ENCODE results near the gene TENM3. TPM values are rescaled to one million over a fixed set of nuclear protein-coding genes. Genes with fewer than 3 reads are reported as not detected.

Gene TENM3
- total and polyA plus RNA-seq, 10 of the 15 experiments (the other 5 are each of a cell fraction or from before 2014, with no cell fraction given) = 0.01 to 1.7 (median 0.08) TPM; not detected in 2

DNA sequence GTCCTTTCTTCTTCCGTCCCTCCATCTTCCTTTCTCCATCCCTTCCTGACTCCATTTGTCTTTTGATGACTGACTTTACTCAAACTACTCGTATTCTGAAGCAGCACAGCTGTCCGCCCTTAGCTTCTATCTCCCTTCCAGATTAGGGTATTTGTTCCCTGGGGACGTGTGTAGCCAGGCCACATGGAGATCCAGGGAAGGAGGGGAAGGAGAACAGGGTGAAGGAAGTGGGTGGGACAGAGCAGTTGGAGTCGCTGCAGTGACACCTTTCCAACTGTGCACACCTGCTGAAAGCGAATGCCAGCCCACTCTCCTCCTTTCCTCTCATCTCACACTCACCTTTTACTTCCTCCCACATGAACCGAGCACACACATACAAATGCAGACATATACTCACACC lies 350.2 kb downstream of the TENM3 start:
- ATAC-seq (no peak), FAIRE-seq (no peak), DNase-seq (ENCODE audit: low read depth, low spot score) (no peak)
- H3K4me3 ChIP-seq = no peak overlapping the region
- SMC1A ChIA-PET (ENCODE audit: uncharacterized antibody, unreplicated experiment) = interaction anchor here (1.3 to 1.6 kb wide), 2 partner anchors 11 to 50 kb away, joined by 3 to 5 read pairs; no protein-coding TSS in a partner anchor
- H3K9me3 ChIP-seq (replicated peaks; ENCODE audit: control insufficient read depth, insufficient read depth, low read length) = no peaks in the 10 kb centered on the region
- no peaks in the 10 kb centered on the region for H4K20me1 ChIP-seq (ENCODE audit: control insufficient read depth, insufficient read depth)
- CTCF ChIA-PET = no interaction called here
- H3K27me3 ChIP-seq (replicated peaks in 1 of 2; ENCODE audit: control insufficient read depth in 2 of 2, insufficient read depth in 2 of 2, low read length in 1 of 2) = no peaks in the 10 kb centered on the region
- POLR2A ChIA-PET = no interaction called here
- no peaks in the 10 kb centered on the region for H3K4me1 ChIP-seq (ENCODE audit: control insufficient read depth, insufficient read depth, low read length)
- no peak overlapping the region for H3K27ac ChIP-seq (ENCODE audit: control insufficient read depth, insufficient read depth)
- intact Hi-C loops (cut with micrococcal nuclease; ENCODE audit: unreplicated experiment) = no loop called here
- BruUV-seq (replicated peaks) = no TSS peak
- in situ Hi-C loops (cut with MboI) = no loop called here
- H3K9ac ChIP-seq (ENCODE audit: control insufficient read depth, insufficient read depth, low read length) = no peak overlapping the region
- TF ChIP-seq TCF3 (IDR thresholded peaks at IDR 0.05; ENCODE audit: borderline replicate concordance, insufficient read depth, low read depth, low read length) (no peak), RBBP5 (conservative IDR thresholded peaks at IDR 0.05) (no peak), RCOR1 (conservative IDR thresholded peaks at IDR 0.05; ENCODE audit: low read depth, low read length) (no peak), MYB (IDR thresholded peaks at IDR 0.05; ENCODE audit: borderline replicate concordance, low read depth, low read length) (no peak), NFXL1 (IDR thresholded peaks at IDR 0.05; ENCODE audit: borderline replicate concordance) (no peak), ZNF24 (IDR thresholded peaks at IDR 0.05) (no peak)
- TF ChIP-seq, protein P1, sequence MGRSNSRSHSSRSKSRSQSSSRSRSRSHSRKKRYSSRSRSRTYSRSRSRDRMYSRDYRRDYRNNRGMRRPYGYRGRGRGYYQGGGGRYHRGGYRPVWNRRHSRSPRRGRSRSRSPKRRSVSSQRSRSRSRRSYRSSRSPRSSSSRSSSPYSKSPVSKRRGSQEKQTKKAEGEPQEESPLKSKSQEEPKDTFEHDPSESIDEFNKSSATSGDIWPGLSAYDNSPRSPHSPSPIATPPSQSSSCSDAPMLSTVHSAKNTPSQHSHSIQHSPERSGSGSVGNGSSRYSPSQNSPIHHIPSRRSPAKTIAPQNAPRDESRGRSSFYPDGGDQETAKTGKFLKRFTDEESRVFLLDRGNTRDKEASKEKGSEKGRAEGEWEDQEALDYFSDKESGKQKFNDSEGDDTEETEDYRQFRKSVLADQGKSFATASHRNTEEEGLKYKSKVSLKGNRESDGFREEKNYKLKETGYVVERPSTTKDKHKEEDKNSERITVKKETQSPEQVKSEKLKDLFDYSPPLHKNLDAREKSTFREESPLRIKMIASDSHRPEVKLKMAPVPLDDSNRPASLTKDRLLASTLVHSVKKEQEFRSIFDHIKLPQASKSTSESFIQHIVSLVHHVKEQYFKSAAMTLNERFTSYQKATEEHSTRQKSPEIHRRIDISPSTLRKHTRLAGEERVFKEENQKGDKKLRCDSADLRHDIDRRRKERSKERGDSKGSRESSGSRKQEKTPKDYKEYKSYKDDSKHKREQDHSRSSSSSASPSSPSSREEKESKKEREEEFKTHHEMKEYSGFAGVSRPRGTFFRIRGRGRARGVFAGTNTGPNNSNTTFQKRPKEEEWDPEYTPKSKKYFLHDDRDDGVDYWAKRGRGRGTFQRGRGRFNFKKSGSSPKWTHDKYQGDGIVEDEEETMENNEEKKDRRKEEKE (IDR thresholded peaks at IDR 0.05) = no peak
- no peak overlapping the region for H3K4me2 ChIP-seq (ENCODE audit: control insufficient read depth, insufficient read depth)
- H3K36me3 ChIP-seq (ENCODE audit: control insufficient read depth in 2 of 2, insufficient read depth in 2 of 2, low read length in 1 of 2) = no peaks in the 10 kb centered on the region
- 37% methylated on average over 7 of the region's 7 CpGs for WGBS (ENCODE audit: insufficient coverage, insufficient replicate concordance, low lambda C conversion rate, missing lambda C conversion rate)
- RAD21 ChIA-PET (ENCODE audit: unreplicated experiment) = no interaction called here
- no peaks in the 10 kb centered on the region for H3K79me2 ChIP-seq (ENCODE audit: control insufficient read depth, insufficient read depth, low read length)
- H2AFZ ChIP-seq (ENCODE audit: control insufficient read depth, low read depth, low read length) = no peak overlapping the region

Measured in GM12878 (cell line).